ENCODE data around the gene KRT9.

The KRT9 gene

DNA sequence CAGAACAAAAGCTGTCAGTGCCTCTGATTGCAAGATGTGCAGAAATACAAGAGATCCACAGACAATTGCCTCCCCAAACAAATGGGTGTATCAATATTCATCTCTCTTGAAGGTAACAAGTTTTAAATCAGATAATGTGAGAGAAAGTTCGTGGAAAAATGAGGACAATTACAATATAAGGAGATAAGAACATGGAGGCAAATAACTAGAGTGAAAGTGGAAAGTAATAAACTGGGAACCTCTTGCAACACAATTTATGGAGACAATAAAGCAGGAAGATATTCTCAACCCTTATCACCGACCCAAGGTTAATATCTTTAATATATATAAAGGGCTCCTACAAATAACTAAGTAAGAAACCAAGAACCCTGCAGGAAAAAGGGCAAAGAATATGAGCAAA, 29.5 kb downstream of the KRT9 start:
- Histone ChIP-seq H3K9me3 (ENCODE audit: insufficient read depth, low read depth, low read length) (no peaks in the 10 kb centered on the region), H4K20me1 (ENCODE audit: insufficient read depth, low read length, poor library complexity, severe bottlenecking) (no peaks in the 10 kb centered on the region), H2AFZ (ENCODE audit: low read length) (no peak overlapping the region), H3K79me2 (ENCODE audit: insufficient read depth, low read length) (no peaks in the 10 kb centered on the region), H3K9me2 (replicated peaks; ENCODE audit: low read depth, low read length) (no peaks in the 10 kb centered on the region), H3K36me3 (ENCODE audit: insufficient read depth, low read length) (no peaks in the 10 kb centered on the region), H3K27me3 (ENCODE audit: insufficient read depth, low read length, poor library complexity, severe bottlenecking) (no peaks in the 10 kb centered on the region), H3K4me3 (ENCODE audit: low read length, poor library complexity, severe bottlenecking) (no peak overlapping the region), H3F3A (ENCODE audit: low read depth) (no peaks in the 10 kb centered on the region), H3K4me1 (ENCODE audit: insufficient read depth, low read length, poor library complexity, severe bottlenecking) (no peaks in the 10 kb centered on the region), H3K9ac (ENCODE audit: low read depth, low read length, poor library complexity, severe bottlenecking) (no peak overlapping the region), H3K4me2 (ENCODE audit: low read depth, low read length, poor library complexity, severe bottlenecking) (no peak overlapping the region)
- TF ChIP-seq, protein P1, sequence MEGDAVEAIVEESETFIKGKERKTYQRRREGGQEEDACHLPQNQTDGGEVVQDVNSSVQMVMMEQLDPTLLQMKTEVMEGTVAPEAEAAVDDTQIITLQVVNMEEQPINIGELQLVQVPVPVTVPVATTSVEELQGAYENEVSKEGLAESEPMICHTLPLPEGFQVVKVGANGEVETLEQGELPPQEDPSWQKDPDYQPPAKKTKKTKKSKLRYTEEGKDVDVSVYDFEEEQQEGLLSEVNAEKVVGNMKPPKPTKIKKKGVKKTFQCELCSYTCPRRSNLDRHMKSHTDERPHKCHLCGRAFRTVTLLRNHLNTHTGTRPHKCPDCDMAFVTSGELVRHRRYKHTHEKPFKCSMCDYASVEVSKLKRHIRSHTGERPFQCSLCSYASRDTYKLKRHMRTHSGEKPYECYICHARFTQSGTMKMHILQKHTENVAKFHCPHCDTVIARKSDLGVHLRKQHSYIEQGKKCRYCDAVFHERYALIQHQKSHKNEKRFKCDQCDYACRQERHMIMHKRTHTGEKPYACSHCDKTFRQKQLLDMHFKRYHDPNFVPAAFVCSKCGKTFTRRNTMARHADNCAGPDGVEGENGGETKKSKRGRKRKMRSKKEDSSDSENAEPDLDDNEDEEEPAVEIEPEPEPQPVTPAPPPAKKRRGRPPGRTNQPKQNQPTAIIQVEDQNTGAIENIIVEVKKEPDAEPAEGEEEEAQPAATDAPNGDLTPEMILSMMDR (conservative IDR thresholded peaks at IDR 0.05; ENCODE audit: low read length): no peak
- TF ChIP-seq EZH2phosphoT487 (IDR thresholded peaks at IDR 0.05; ENCODE audit: borderline replicate concordance): no peak

DNA sequence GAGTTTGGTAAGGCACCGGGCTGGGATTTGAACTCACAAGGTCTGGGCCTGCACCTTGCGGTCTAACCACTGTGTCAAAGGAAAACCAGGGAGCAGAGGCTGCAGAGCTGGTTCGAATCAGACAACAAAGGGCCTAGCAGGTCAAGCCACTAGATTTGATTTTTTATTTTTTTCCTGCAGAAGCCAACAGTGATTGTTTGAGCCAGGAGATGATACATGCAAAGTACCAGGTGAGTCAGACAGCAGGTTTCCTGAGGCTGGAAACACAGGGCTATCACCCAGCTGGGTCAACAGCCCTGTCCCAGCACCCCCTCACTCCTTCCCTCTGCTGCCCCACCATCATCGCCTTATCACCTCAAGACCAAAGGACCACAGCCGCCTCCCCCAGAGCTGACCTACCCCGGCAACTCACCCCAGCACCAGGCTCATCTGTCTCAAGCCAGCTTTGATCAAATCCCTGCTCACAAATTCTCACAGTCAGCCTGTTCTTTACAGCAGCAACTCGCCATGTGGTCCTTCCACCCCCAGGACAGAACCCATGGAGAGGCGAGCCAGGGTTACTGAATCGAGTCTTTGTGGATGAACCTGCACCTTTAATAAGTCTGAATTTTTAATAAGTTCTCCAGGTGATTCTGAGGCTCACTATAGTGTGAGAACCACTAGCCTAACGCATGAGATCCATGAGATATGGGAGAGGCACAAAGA, 30.8 kb downstream of the KRT9 start:
- Histone ChIP-seq H3K4me1 (ENCODE audit: insufficient read depth, low read length, poor library complexity, severe bottlenecking) (no peaks in the 10 kb centered on the region), H3K4me2 (ENCODE audit: low read depth, low read length, poor library complexity, severe bottlenecking) (no peak overlapping the region), H3K79me2 (ENCODE audit: insufficient read depth, low read length) (no peaks in the 10 kb centered on the region), H3K9ac (ENCODE audit: low read depth, low read length, poor library complexity, severe bottlenecking) (no peak overlapping the region), H3K9me2 (replicated peaks; ENCODE audit: low read depth, low read length) (no peaks in the 10 kb centered on the region), H3K27me3 (ENCODE audit: insufficient read depth, low read length, poor library complexity, severe bottlenecking) (no peaks in the 10 kb centered on the region), H3K36me3 (ENCODE audit: insufficient read depth, low read length) (no peaks in the 10 kb centered on the region), H2AFZ (ENCODE audit: low read length) (no peak overlapping the region), H3K4me3 (ENCODE audit: low read length, poor library complexity, severe bottlenecking) (no peak overlapping the region), H3K9me3 (ENCODE audit: insufficient read depth, low read depth, low read length) (no peaks in the 10 kb centered on the region), H4K20me1 (ENCODE audit: insufficient read depth, low read length, poor library complexity, severe bottlenecking) (no peaks in the 10 kb centered on the region), H3F3A (ENCODE audit: low read depth) (no peaks in the 10 kb centered on the region)
- TF ChIP-seq, protein P1 (conservative IDR thresholded peaks at IDR 0.05; ENCODE audit: low read length): no peak
- TF ChIP-seq EZH2phosphoT487 (IDR thresholded peaks at IDR 0.05; ENCODE audit: borderline replicate concordance): no peak

DNA sequence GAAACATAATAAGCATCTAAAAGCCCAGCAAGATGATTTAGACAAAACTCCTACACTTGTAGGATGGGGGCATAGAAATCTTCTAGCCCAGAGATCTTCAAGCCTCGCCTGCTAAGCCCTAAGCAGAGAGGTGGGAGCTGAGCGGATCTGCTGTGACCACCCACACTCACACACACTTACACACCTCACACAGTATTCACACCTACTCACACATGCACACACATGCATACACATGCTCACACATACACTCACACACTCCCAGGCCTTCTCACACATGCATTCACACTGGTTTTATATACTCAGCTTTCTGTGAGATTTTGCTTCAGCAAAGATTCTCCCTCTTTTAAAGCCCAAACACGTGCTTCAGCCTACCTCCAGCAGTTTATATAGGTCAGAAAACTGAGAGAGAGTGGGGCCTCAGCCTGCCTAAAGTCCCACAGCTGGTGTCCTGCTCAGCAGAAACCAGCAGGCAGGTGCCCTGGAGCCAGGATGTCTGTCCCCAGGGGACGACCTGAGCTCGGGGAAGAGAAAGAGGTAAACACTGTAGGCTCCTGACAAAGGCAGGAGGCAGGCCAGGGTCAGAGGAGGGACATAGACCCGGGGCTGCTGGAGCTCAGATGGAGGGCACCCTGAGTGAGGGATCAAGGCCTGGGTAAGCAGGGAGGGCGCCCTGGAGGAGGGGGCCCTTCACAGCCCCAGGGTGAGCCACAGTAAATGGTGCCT, 31.7 kb downstream of the KRT9 start:
- H3K9me3 ChIP-seq (ENCODE audit: insufficient read depth, low read depth, low read length): no peaks in the 10 kb centered on the region
- no peaks in the 10 kb centered on the region for H3K36me3 ChIP-seq (ENCODE audit: insufficient read depth, low read length)
- no peak overlapping the region for H2AFZ ChIP-seq (ENCODE audit: low read length)
- H3K9me2 ChIP-seq (replicated peaks; ENCODE audit: low read depth, low read length): no peaks in the 10 kb centered on the region
- TF ChIP-seq, protein P1 (conservative IDR thresholded peaks at IDR 0.05; ENCODE audit: low read length): no peak
- no peak for TF ChIP-seq EZH2phosphoT487 (IDR thresholded peaks at IDR 0.05; ENCODE audit: borderline replicate concordance)
- no peaks in the 10 kb centered on the region for H4K20me1 ChIP-seq (ENCODE audit: insufficient read depth, low read length, poor library complexity, severe bottlenecking)
- H3K79me2 ChIP-seq (ENCODE audit: insufficient read depth, low read length): no peaks in the 10 kb centered on the region
- no peaks in the 10 kb centered on the region for H3K27me3 ChIP-seq (ENCODE audit: insufficient read depth, low read length, poor library complexity, severe bottlenecking)
- H3K9ac ChIP-seq (ENCODE audit: low read depth, low read length, poor library complexity, severe bottlenecking): no peak overlapping the region
- no peak overlapping the region for H3K4me3 ChIP-seq (ENCODE audit: low read length, poor library complexity, severe bottlenecking)
- H3K4me2 ChIP-seq (ENCODE audit: low read depth, low read length, poor library complexity, severe bottlenecking): no peak overlapping the region
- no peaks in the 10 kb centered on the region for H3F3A ChIP-seq (ENCODE audit: low read depth)
- no peaks in the 10 kb centered on the region for H3K4me1 ChIP-seq (ENCODE audit: insufficient read depth, low read length, poor library complexity, severe bottlenecking)
